Gastrocnemius medialis (tissue), 4 donors: ENCODE results near the gene KATNAL1.

Experiments used
- CTCF ChIP-seq, 5 experiments: fragments of 450-650 bp in 3 of 5; fragments of 200-600 bp in 2 of 5; sonication (generic) in 2 of 5; IDR thresholded peaks in 4 of 5; conservative IDR thresholded peaks in 1 of 5; 1 replicate in 4 of 5; 2 replicates in 1 of 5; pipeline ENCODE4 v1.5.1; 2016 to 2019; ENCODE audit warnings: antibody characterized with exemption in 5 of 5, mild to moderate bottlenecking in 3 of 5, moderate library complexity in 3 of 5
- POLR2A ChIP-seq, 2 donors: fragments of 450-650 bp; IDR thresholded peaks; one replicate each; pipeline ENCODE4 v1.6.1; 2017; ENCODE audit warnings: antibody characterized with exemption in 2 of 2, mild to moderate bottlenecking in 2 of 2, moderate library complexity in 2 of 2

- no peak for TF ChIP-seq POLR2A (IDR thresholded peaks at IDR 0.05)
- no peak for TF ChIP-seq CTCF (IDR thresholded peaks at IDR 0.05 in 4 of 5, conservative IDR thresholded peaks at IDR 0.05 in 1 of 5)
Measured at GRCh38 chr13:30294004-30294403, 13.3 kb downstream of the KATNAL1 start.
